ENCODE results near the gene GPR158. TPM values are rescaled to one million over a fixed set of nuclear protein-coding genes. Genes with fewer than 3 reads are reported as not detected.

The GPR158 gene
- total RNA-seq, 1 experiment from 2014 or later = 0.07 TPM

DNA sequence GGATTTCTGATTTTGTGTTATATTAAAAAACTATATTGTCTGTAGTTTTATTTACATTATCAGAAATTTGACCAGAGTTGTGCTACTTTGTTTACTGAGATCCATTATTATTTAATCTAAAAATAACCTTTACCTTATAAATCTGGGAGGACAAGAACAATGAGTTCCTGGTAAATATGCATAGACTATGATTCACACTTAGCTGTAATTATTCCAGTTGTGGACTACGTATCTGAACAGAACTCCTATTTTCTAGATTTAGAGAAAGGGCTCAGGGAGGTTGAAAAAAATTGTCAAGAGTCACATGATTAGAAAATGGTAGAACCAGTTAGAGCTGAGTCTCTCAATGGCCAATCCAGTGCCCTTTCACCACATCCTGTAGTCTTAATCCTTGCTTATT is 4.2 kb upstream of the GPR158 start:
- Histone ChIP-seq H3K4me3 (ENCODE audit: low read depth, low read length) (no peak overlapping the region), H3K36me3 (ENCODE audit: control insufficient read depth, insufficient read depth, low read length) (no peaks in the 10 kb centered on the region), H3K27me3 (replicated peaks; ENCODE audit: control insufficient read depth, insufficient read depth, low read length) (peaks cover 1% of the 10 kb centered on the region; the same call in 1 of the 2 replicates), H3K4me1 (peaks cover 6% of the 10 kb centered on the region), H3K9me3 (no peaks in the 10 kb centered on the region)
- Mint-ChIP-seq H3K27ac (ENCODE audit: unreplicated experiment) (no peak overlapping the region), H3K4me1 (ENCODE audit: low read depth, unreplicated experiment) (no peaks in the 10 kb centered on the region), H3K9me3 (ENCODE audit: unreplicated experiment) (peaks cover 9% of the 10 kb centered on the region), H3K36me3 (ENCODE audit: insufficient read depth, unreplicated experiment) (peaks cover 9% of the 10 kb centered on the region), H3K4me3 (ENCODE audit: unreplicated experiment) (no peak overlapping the region), H3K27me3 (ENCODE audit: insufficient read depth, unreplicated experiment) (peaks cover 25% of the 10 kb centered on the region)
- BruUV-seq (replicated peaks) = no TSS peak
- POLR2A ChIA-PET = no interaction called here
- CTCF ChIA-PET = no interaction called here
- no peak for DNase-seq
- intact Hi-C loops (cut with micrococcal nuclease; ENCODE audit: unreplicated experiment) = no loop called here
- no peak for TF ChIP-seq CTCF (IDR thresholded peaks at IDR 0.05; ENCODE audit: insufficient read depth in 1 of 2, low read depth in 1 of 2, low read length in 1 of 2, severe bottlenecking in 1 of 2, unreplicated experiment in 1 of 2)

DNA sequence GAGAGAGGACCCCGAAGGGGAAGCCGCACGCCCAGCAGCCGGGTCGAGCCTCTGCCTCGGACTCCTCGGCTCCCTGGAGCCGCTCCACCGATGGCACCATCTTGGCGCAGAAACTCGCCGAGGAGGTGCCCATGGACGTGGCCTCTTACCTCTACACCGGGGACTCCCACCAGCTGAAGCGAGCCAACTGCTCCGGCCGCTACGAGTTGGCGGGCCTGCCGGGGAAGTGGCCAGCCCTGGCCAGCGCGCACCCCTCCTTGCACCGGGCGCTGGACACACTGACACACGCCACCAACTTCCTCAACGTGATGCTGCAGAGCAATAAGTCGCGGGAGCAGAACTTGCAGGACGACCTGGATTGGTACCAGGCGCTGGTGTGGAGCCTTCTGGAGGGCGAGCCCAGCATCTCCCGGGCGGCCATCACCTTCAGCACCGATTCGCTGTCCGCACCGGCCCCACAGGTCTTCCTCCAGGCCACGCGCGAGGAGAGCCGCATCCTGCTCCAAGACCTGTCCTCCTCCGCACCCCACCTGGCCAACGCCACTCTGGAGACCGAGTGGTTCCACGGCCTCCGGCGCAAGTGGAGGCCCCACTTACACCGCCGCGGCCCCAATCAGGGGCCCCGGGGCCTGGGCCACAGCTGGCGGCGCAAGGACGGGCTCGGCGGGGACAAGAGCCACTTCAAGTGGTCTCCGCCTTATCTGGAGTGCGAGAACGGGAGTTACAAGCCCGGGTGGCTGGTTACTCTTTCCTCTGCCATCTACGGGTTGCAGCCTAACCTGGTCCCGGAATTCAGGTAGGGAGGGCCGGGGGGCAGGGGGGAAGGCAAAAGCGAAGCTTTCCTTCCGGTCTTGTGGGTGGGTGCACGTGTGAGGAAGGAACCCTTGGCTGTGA is 973 bp downstream of the GPR158 start:
- ChIA-PET CTCF (interaction anchor here (1.3 kb wide), 1 partner anchor 63 kb away, joined by 7 read pairs; no protein-coding TSS in a partner anchor), POLR2A (no interaction called here)
- no peaks in the 10 kb centered on the region for H3K36me3 ChIP-seq (ENCODE audit: control insufficient read depth, insufficient read depth, low read length)
- no peak for TF ChIP-seq CTCF (IDR thresholded peaks at IDR 0.05; ENCODE audit: insufficient read depth in 1 of 2, low read depth in 1 of 2, low read length in 1 of 2, severe bottlenecking in 1 of 2, unreplicated experiment in 1 of 2)
- peaks cover 9% of the 10 kb centered on the region for H3K9me3 Mint-ChIP-seq (ENCODE audit: unreplicated experiment)
- peaks cover 6% of the 10 kb centered on the region for H3K4me1 ChIP-seq
- H3K36me3 Mint-ChIP-seq (ENCODE audit: insufficient read depth, unreplicated experiment) = peaks cover 9% of the 10 kb centered on the region
- BruUV-seq (replicated peaks) = no TSS peak
- intact Hi-C loops (cut with micrococcal nuclease; ENCODE audit: unreplicated experiment) = no loop called here
- peaks cover 19% of the 10 kb centered on the region for H3K27me3 Mint-ChIP-seq (ENCODE audit: insufficient read depth, unreplicated experiment)
- peak in 1 of 2 experiments; percentile 26 for DNase-seq
- H3K4me3 ChIP-seq (ENCODE audit: low read depth, low read length) = no peak overlapping the region; the same call in 1 of the 2 replicates
- H3K4me3 Mint-ChIP-seq (ENCODE audit: unreplicated experiment) = peak overlapping the region; percentile 89
- H3K27me3 ChIP-seq (replicated peaks; ENCODE audit: control insufficient read depth, insufficient read depth, low read length) = 0 out of 2 replicates have a peak, but pooled peaks cover 3% of the 10 kb centered on the region
- H3K27ac Mint-ChIP-seq (ENCODE audit: unreplicated experiment) = no peak overlapping the region
- H3K9me3 ChIP-seq = no peaks in the 10 kb centered on the region
- H3K4me1 Mint-ChIP-seq (ENCODE audit: low read depth, unreplicated experiment) = no peaks in the 10 kb centered on the region

GRCh38 chr10:25176421-25176968 is 1.7 kb downstream of the GPR158 start:
- H3K4me3 ChIP-seq (ENCODE audit: low read depth, low read length) = no peak overlapping the region
- H3K27ac Mint-ChIP-seq (ENCODE audit: unreplicated experiment) = no peak overlapping the region
- no peak for TF ChIP-seq CTCF (IDR thresholded peaks at IDR 0.05; ENCODE audit: insufficient read depth in 1 of 2, low read depth in 1 of 2, low read length in 1 of 2, severe bottlenecking in 1 of 2, unreplicated experiment in 1 of 2)

More at GRCh38 chr10:25176421-25176968, 1.7 kb downstream of the GPR158 start:
- no peaks in the 10 kb centered on the region for H3K36me3 ChIP-seq (ENCODE audit: control insufficient read depth, insufficient read depth, low read length)
- Mint-ChIP-seq H3K9me3 (ENCODE audit: unreplicated experiment) (peaks cover 9% of the 10 kb centered on the region), H3K4me1 (ENCODE audit: low read depth, unreplicated experiment) (no peaks in the 10 kb centered on the region), H3K36me3 (ENCODE audit: insufficient read depth, unreplicated experiment) (peaks cover 9% of the 10 kb centered on the region), H3K27me3 (ENCODE audit: insufficient read depth, unreplicated experiment) (peaks cover 17% of the 10 kb centered on the region), H3K4me3 (ENCODE audit: unreplicated experiment) (no peak overlapping the region)
- no TSS peak for BruUV-seq (replicated peaks)
- no peaks in the 10 kb centered on the region for H3K9me3 ChIP-seq
- ChIA-PET POLR2A (no interaction called here), CTCF (no interaction called here)
- intact Hi-C loops (cut with micrococcal nuclease; ENCODE audit: unreplicated experiment) = no loop called here
- H3K4me1 ChIP-seq = peaks cover 6% of the 10 kb centered on the region
- H3K27me3 ChIP-seq (replicated peaks; ENCODE audit: control insufficient read depth, insufficient read depth, low read length) = 0 out of 2 replicates have a peak, but pooled peaks cover 3% of the 10 kb centered on the region
- peak in 1 of 2 experiments; percentile 12 for DNase-seq

Measured in Caco-2 (cell line).